Small intestine (tissue), 7 donors: ENCODE results near the gene CNPY2. TPM values are rescaled to one million over a fixed set of nuclear protein-coding genes. Genes with fewer than 3 reads are reported as not detected.

Experiments
- DNase-seq, 2 donors: peaks; one replicate each; pipeline versions ENCODE4 v3.0.0 to v3.0.0-alpha.2; 2013
- FAIRE-seq: peaks from 2 replicates; lab custom pipeline; 2012; peaks lifted over from hg19 to GRCh38; lab: Jason Lieb, UNC
- H3K27ac ChIP-seq, 3 donors: one replicate each; pipeline ENCODE4 v1.5.1; 2013; ENCODE audit warnings: low read length in 2 of 3, mild to moderate bottlenecking in 2 of 3, control low read depth in 1 of 3, inconsistent platforms in 1 of 3, low read depth in 1 of 3, moderate library complexity in 1 of 3
- H3K27me3 ChIP-seq, 3 donors: one replicate each; pipeline ENCODE4 v1.6.1; 2013; ENCODE audit warnings: low read length in 3 of 3, inconsistent platforms in 1 of 3; ENCODE audit not compliant: control insufficient read depth in 3 of 3, insufficient read depth in 3 of 3
- H3K36me3 ChIP-seq, 3 donors: one replicate each; pipeline ENCODE4 v1.6.1; 2013; ENCODE audit warnings: low read length in 3 of 3, inconsistent platforms in 1 of 3, low read depth in 1 of 3, mild to moderate bottlenecking in 1 of 3, moderate library complexity in 1 of 3; ENCODE audit not compliant: control insufficient read depth in 3 of 3, insufficient read depth in 2 of 3
- H3K4me1 ChIP-seq, 3 donors: one replicate each; pipeline ENCODE4 v1.6.1; 2013; ENCODE audit warnings: low read length in 2 of 3, inconsistent platforms in 1 of 3, low read depth in 1 of 3, mild to moderate bottlenecking in 1 of 3, moderate library complexity in 1 of 3; ENCODE audit not compliant: control insufficient read depth in 3 of 3, insufficient read depth in 2 of 3
- H3K4me3 ChIP-seq, 3 donors: one replicate each; pipeline ENCODE4 v1.5.1; 2013; ENCODE audit warnings: low read length in 3 of 3, control low read depth in 1 of 3, inconsistent platforms in 1 of 3, low read depth in 1 of 3, mild to moderate bottlenecking in 1 of 3, moderate library complexity in 1 of 3
- H3K9me3 ChIP-seq, 2 donors: one replicate each; pipeline ENCODE4 v1.6.1; 2013; ENCODE audit warnings: low read depth in 1 of 2, low read length in 1 of 2; ENCODE audit not compliant: control insufficient read depth in 2 of 2, insufficient read depth in 1 of 2
- WGBS, 3 donors: extraction: QIAGEN DNeasy Blood & Tissue Kit; methylation state at CpG; one replicate each; pipeline ENCODE4 v1.1.7; 2013; 5-methylcytosine and 5-hydroxymethylcytosine counted together
- polyA plus RNA-seq, 4 donors: library from polyadenylated mRNA; stranded (reverse) in 3 of 4; unstranded in 1 of 4; fragments of 200-250 nt in 3 of 4; fragments of 120-200 nt in 1 of 4; gene quantifications; one replicate each; pipeline versions ENCODE4 v1.2.1 to v1.2.3, GENCODE V29; 2013
- donor health status: healthy with polysubstance abuse.
- donor health status: control.
- donor health status: control.
- donor health status: Bipolar disorder and iron deficiency.
- donor health status: healthy.

Gene CNPY2
- polyA plus RNA-seq, 4 donors: 80.0 to 195 (median 134) TPM

- H3K4me3 ChIP-seq: peak within 1 kb of the TSS; percentile 80 to 97 (median 91)
- H3K27me3 ChIP-seq: no peaks in the 10 kb centered on the region
- H3K27ac ChIP-seq: peak within 1 kb of the TSS; percentile 89 to 98 (median 95)
- no peaks in the 10 kb centered on the region for H3K9me3 ChIP-seq
- peaks cover 0 to 43% (median 6%) of the 10 kb centered on the region in 3 donors for H3K36me3 ChIP-seq
- H3K4me1 ChIP-seq: peaks cover 2 to 27% (median 14%) of the 10 kb centered on the region in 3 donors
- peak; percentile 98 to 100 for DNase-seq
- WGBS, 3 donors: 0% methylated on average over 59 to 63 of the region's 63 CpGs
- no peak for FAIRE-seq
Measured at GRCh38 chr12:56299853-56300643, 15.7 kb downstream of the CNPY2 start, which contains the start of gene CS. CS (minus strand) TSS chr12:56300330; CDS start chr12:56300201, 129 bp downstream.

DNA sequence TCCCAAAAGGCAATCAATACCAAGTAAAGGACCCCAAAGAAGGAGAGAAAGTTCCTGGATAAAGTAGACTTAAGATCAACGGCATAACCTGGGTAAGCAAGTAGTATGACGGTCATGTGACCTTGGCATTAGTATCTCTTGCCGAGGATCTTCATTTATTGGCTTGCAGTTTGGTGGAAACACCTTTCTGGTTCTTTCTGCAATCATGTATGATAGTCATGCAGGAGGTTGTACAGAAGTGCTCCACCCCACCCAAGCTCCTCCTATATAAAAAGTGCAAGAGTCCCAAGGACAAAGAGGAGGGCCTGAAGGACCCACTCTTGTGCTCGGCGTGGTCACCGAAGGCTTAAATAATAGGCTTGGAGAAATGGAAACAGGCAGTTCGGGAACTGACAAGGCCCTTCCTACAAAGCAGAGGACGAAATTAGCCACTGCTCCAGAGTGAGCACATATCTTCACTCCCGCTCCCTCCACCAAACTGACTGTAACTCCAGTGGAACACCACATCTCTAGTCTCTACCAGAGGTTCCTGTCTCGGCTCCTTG is 16.4 kb downstream of the CNPY2 start:
- Histone ChIP-seq H3K4me1 (peaks cover 2 to 27% (median 14%) of the 10 kb centered on the region in 3 donors), H3K4me3 (peak overlapping the region; percentile 80 to 97 (median 91)), H3K27ac (peak overlapping the region; percentile 89 to 95 (median 92)), H3K9me3 (no peaks in the 10 kb centered on the region), H3K36me3 (peaks cover 0 to 43% (median 6%) of the 10 kb centered on the region in 3 donors), H3K27me3 (no peaks in the 10 kb centered on the region)
- FAIRE-seq: no peak
- WGBS, 3 donors: 0 to 1% (median 0%) methylated on average over 10 of the region's 10 CpGs
- DNase-seq: peak in 1 of 2 donors; percentile 73

GRCh38 chr12:56298828-56299227 is 17.0 kb downstream of the CNPY2 start:
- FAIRE-seq: no peak
- DNase-seq: no peak
- Histone ChIP-seq H3K27ac (peak overlapping the region in 2 of 3 donors; percentile 89 to 92), H3K4me1 (peaks cover 2 to 30% (median 14%) of the 10 kb centered on the region in 3 donors), H3K27me3 (no peaks in the 10 kb centered on the region), H3K36me3 (peaks cover 0 to 37% (median 3%) of the 10 kb centered on the region in 3 donors), H3K4me3 (peak overlapping the region in 2 of 3 donors; percentile 80 to 91), H3K9me3 (no peaks in the 10 kb centered on the region)
- WGBS, 3 donors: 47 to 64% (median 48%) methylated on average over 5 of the region's 5 CpGs

GRCh38 chr12:56297400-56297799 is 18.4 kb downstream of the CNPY2 start:
- no peak for FAIRE-seq
- no peaks in the 10 kb centered on the region for H3K27me3 ChIP-seq
- WGBS, 3 donors: 84 to 86% (median 85%) methylated on average over 8 of the region's 8 CpGs
- H3K9me3 ChIP-seq: no peaks in the 10 kb centered on the region
- H3K27ac ChIP-seq: no peak overlapping the region
- no peak for DNase-seq
- peaks cover 0 to 28% (median 3%) of the 10 kb centered on the region in 3 donors for H3K36me3 ChIP-seq
- peaks cover 2 to 33% (median 14%) of the 10 kb centered on the region in 3 donors for H3K4me1 ChIP-seq
- no peak overlapping the region for H3K4me3 ChIP-seq

- peaks cover 4 to 26% (median 14%) of the 10 kb centered on the region in 3 donors for H3K4me1 ChIP-seq
Measured at GRCh38 chr12:56296295-56296694, 19.5 kb downstream of the CNPY2 start.

GRCh38 chr12:56293795-56294194 is 22.0 kb downstream of the CNPY2 start:
- peaks cover 3 to 41% (median 3%) of the 10 kb centered on the region in 3 donors for H3K36me3 ChIP-seq
- no peaks in the 10 kb centered on the region for H3K27me3 ChIP-seq
- DNase-seq (peak; percentile 43 to 64), FAIRE-seq (no peak)
- H3K9me3 ChIP-seq: no peaks in the 10 kb centered on the region
- peak overlapping the region in 1 of 3 donors; percentile 62 for H3K27ac ChIP-seq
- peaks cover 4 to 13% (median 6%) of the 10 kb centered on the region in 3 donors for H3K4me1 ChIP-seq
- WGBS, 3 donors: 19 to 58% (median 38%) methylated on average over 5 of the region's 5 CpGs
- no peak overlapping the region for H3K4me3 ChIP-seq

More at GRCh38 chr12:56296295-56296694, 19.5 kb downstream of the CNPY2 start:
- Histone ChIP-seq H3K27me3 (no peaks in the 10 kb centered on the region), H3K4me3 (no peak overlapping the region), H3K9me3 (no peaks in the 10 kb centered on the region), H3K36me3 (peaks cover 2 to 31% (median 3%) of the 10 kb centered on the region in 3 donors), H3K27ac (no peak overlapping the region)
- FAIRE-seq (no peak), DNase-seq (no peak)
- 75 to 80% (median 80%) methylated on average over 5 of the region's 5 CpGs for WGBS, 3 donors

DNA sequence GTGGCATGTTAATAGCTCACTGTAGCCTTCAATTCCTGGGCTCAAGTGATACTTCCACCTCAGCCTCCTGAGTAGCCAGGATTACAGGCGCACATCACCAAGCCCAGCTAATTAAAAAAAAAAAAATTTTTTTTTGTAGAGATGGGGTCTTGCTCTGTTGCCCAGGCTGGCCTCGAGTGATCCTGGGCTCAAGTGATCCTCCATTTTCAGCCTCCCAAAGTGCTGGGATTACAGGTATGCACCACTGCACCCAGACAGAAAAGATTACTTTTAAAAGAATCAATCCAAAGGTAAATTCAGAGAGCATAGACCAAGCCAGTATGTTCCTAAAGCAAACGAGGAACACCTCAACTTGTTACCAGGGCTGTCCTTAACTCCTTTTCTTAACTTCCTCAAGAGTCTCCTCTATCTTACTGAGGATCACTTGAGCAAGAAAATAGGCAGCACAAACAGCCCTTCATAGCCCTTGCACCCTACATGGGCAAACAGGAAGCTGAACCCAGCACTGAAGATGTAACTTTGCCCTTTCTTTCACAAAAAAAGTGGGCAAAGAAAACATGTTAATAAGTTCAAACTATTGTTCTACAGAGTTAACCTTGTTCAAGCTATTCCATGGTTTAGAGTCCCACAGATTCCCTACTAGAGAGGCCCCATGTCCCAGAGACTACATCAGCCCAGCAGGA is 26.9 kb downstream of the CNPY2 start:
- no peak for FAIRE-seq
- Histone ChIP-seq H3K4me1 (peaks cover 2 to 3% (median 3%) of the 10 kb centered on the region in 3 donors), H3K27ac (no peak overlapping the region)

More for the DNA sequence above, 26.9 kb downstream of the CNPY2 start:
- DNase-seq: no peak
- no peak overlapping the region for H3K4me3 ChIP-seq
- no peaks in the 10 kb centered on the region for H3K9me3 ChIP-seq
- no peaks in the 10 kb centered on the region for H3K27me3 ChIP-seq
- peaks cover 2 to 43% (median 20%) of the 10 kb centered on the region in 3 donors for H3K36me3 ChIP-seq
- 73 to 76% (median 75%) methylated on average over 3 of the region's 3 CpGs for WGBS, 3 donors
